Measurements from ENCODE around the gene SLC9A3.

DNA sequence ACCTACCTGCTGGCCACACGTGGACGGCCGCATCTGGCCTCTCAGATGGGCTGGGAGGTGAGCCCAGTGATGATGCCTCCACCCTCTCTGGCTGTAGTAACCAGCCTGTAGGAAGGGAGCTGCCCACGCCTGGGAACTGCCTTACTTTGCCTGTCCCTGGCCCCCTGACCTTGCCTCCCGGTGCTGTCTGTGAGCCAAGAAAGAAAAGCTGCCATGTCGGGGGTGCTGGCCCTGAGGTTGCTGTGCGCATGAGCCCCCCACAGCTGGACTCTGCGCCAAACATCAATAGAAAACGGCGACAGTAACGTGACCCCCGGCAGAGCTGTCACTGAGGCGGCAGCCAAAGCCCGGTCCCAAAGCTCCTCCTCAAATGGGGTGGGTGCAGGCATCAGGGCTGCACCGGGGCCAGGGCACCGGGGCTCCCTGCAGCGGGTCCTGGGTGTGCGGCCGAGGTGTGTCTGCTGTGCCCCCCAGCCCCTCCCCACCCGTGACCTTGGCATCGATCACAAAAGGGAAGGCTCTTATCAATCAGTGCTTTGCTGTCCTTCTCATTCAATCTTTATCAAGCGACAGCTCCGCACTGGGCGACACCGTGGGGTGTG, 15.3 kb upstream of the SLC9A3 start:
- TF ChIP-seq, protein P1, sequence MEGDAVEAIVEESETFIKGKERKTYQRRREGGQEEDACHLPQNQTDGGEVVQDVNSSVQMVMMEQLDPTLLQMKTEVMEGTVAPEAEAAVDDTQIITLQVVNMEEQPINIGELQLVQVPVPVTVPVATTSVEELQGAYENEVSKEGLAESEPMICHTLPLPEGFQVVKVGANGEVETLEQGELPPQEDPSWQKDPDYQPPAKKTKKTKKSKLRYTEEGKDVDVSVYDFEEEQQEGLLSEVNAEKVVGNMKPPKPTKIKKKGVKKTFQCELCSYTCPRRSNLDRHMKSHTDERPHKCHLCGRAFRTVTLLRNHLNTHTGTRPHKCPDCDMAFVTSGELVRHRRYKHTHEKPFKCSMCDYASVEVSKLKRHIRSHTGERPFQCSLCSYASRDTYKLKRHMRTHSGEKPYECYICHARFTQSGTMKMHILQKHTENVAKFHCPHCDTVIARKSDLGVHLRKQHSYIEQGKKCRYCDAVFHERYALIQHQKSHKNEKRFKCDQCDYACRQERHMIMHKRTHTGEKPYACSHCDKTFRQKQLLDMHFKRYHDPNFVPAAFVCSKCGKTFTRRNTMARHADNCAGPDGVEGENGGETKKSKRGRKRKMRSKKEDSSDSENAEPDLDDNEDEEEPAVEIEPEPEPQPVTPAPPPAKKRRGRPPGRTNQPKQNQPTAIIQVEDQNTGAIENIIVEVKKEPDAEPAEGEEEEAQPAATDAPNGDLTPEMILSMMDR (conservative IDR thresholded peaks at IDR 0.05) = no peak
- no peak for TF ChIP-seq ZFX (IDR thresholded peaks at IDR 0.05)

Measured in C4-2B (cell line).